ENCODE results near the gene TBC1D22A.

DNA sequence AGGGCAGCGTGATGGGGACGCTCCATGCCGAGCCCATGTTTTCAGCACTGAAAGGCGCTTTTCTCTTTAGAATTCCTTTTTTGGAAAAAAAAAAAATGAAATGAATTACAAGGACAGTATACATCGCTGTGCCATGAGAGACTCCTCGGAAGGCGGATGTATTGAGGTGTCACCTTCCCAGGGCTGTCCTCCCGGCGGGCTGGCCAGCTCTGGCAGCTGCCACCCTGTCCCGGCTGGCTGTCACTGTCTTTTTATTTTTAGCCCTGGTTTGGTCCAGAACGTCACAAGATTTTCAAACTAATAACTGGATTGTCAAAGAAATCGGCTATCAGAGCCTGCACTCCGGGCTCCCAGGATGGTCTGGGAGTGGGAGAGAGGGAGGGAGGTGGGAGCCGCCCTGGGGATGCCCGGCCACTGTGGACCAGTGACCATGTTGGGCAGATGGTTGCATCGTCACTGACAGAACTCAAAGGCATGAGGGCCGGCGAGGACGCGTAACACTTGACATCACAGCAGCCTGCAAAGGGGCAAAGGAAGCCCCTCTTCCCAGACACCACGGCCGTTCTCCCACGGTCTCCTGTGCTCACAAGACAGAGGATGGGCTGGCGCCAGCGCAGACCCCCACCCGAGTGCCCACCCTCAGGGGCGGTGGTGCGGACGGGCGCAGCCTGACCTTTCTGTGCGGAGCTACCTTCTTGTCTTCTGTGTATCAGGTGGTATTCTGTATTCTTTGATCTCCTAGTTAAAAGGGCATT, 392.9 kb downstream of the TBC1D22A start:
- TF ChIP-seq, protein P1, sequence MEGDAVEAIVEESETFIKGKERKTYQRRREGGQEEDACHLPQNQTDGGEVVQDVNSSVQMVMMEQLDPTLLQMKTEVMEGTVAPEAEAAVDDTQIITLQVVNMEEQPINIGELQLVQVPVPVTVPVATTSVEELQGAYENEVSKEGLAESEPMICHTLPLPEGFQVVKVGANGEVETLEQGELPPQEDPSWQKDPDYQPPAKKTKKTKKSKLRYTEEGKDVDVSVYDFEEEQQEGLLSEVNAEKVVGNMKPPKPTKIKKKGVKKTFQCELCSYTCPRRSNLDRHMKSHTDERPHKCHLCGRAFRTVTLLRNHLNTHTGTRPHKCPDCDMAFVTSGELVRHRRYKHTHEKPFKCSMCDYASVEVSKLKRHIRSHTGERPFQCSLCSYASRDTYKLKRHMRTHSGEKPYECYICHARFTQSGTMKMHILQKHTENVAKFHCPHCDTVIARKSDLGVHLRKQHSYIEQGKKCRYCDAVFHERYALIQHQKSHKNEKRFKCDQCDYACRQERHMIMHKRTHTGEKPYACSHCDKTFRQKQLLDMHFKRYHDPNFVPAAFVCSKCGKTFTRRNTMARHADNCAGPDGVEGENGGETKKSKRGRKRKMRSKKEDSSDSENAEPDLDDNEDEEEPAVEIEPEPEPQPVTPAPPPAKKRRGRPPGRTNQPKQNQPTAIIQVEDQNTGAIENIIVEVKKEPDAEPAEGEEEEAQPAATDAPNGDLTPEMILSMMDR (IDR thresholded peaks at IDR 0.05; ENCODE audit: insufficient read depth, low read depth, low read length) = no peak
- TF ChIP-seq EZH2 (IDR thresholded peaks at IDR 0.05; ENCODE audit: insufficient read depth, low read length) = no peak

Data from astrocyte (in vitro differentiated cells and primary cell).